ENCODE measurements around the gene ARHGEF28. TPM values are rescaled to one million over a fixed set of nuclear protein-coding genes. Genes with fewer than 3 reads are reported as not detected.

Gene ARHGEF28
- total and polyA plus RNA-seq, 8 donors, result 13.9 to 156 (median 55.7) TPM

DNA sequence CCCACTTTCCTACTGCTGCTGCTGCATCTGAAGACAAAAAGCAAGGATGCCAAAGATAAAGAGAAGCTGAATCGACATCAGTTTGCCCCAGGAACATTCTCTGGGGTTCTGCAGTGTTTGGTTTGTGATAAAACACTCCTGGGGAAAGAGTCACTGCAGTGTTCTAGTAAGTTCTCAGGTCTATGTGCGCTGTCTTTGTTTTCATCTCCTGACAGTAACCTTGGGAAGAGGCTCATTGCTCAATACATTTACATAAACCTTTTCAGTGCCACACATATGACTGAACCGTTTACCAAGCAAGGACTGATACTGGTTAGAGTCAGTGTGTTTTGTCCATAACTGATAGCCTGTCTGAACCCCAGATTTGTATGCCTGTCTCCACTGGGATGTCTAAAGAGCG, 232.1 kb downstream of the ARHGEF28 start:
- peaks cover 0 to 12% (median 0%) of the 10 kb centered on the region in 4 donors for H3K4me1 ChIP-seq
- no peak overlapping the region for H3K27ac ChIP-seq
- TF ChIP-seq EP300 (IDR thresholded peaks at IDR 0.05), result no peak
- 72 to 75% (median 73%) methylated on average over 4 of the region's 4 CpGs for WGBS, 5 donors
- H3K36me3 ChIP-seq, result peaks cover 6 to 49% (median 25%) of the 10 kb centered on the region in 4 donors
- no peak overlapping the region for H3K4me3 ChIP-seq
- intact Hi-C loops (cut with DNase I; ENCODE audit: low total_unique reads), result no loop called here
- H3K9me3 ChIP-seq, result no peaks in the 10 kb centered on the region
- DNase-seq, result no peak
- no peaks in the 10 kb centered on the region for H3K27me3 ChIP-seq

DNA sequence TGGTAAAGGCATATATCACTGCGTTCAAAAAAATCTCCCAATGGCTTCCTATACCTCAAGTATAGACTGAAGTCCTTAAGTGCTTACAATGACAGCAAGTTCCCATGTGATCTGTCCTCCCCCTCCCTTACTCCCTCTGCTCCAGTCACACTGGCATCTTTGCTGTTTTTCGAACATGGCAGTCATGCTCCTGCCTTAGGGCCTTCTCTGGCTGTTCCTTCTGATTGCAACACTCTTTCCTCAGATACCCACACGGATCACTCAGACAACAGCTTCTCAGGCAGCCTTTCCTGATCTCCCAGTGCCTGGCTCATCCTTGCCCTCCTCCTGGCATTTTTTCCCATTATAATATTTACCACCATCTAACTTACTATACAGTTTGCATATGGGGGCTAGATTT, 232.8 kb downstream of the ARHGEF28 start:
- H3K9me3 ChIP-seq, result no peaks in the 10 kb centered on the region
- no peak for DNase-seq
- H3K4me3 ChIP-seq, result no peak overlapping the region
- H3K36me3 ChIP-seq, result peaks cover 6 to 52% (median 27%) of the 10 kb centered on the region in 4 donors
- intact Hi-C loops (cut with DNase I; ENCODE audit: low total_unique reads), result no loop called here
- peaks cover 0 to 12% (median 0%) of the 10 kb centered on the region in 4 donors for H3K4me1 ChIP-seq
- H3K27me3 ChIP-seq, result no peaks in the 10 kb centered on the region
- no peak for TF ChIP-seq POLR2AphosphoS5 (IDR thresholded peaks at IDR 0.05)
- no peak for TF ChIP-seq POLR2A (IDR thresholded peaks at IDR 0.05)
- TF ChIP-seq, protein P1, sequence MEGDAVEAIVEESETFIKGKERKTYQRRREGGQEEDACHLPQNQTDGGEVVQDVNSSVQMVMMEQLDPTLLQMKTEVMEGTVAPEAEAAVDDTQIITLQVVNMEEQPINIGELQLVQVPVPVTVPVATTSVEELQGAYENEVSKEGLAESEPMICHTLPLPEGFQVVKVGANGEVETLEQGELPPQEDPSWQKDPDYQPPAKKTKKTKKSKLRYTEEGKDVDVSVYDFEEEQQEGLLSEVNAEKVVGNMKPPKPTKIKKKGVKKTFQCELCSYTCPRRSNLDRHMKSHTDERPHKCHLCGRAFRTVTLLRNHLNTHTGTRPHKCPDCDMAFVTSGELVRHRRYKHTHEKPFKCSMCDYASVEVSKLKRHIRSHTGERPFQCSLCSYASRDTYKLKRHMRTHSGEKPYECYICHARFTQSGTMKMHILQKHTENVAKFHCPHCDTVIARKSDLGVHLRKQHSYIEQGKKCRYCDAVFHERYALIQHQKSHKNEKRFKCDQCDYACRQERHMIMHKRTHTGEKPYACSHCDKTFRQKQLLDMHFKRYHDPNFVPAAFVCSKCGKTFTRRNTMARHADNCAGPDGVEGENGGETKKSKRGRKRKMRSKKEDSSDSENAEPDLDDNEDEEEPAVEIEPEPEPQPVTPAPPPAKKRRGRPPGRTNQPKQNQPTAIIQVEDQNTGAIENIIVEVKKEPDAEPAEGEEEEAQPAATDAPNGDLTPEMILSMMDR (IDR thresholded peaks at IDR 0.05), result no peak
- TF ChIP-seq EP300 (IDR thresholded peaks at IDR 0.05), result no peak
- H3K27ac ChIP-seq, result no peak overlapping the region
- 88 to 93% (median 92%) methylated on average over 3 of the region's 3 CpGs for WGBS, 5 donors

DNA sequence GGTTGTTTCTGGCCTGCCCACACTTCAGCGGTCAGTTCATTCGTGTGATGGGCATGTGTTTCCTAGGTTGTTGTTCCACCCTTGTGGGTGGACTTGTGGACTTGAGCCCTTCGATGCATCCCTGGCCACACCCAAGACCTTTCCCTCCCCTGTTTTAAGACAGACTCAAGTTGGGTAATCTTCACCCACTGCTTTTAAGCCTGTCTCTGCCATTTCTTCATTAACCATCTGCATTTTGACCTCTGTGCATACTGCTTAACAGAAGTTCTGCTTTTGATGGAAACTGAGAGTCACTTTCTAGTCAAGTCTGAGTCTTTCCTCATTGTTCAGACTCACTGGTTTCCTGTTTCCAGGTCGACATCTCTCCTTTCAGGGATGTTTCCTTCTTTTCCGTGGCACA, 233.7 kb downstream of the ARHGEF28 start:
- no peak for DNase-seq
- Histone ChIP-seq H3K9me3 (no peaks in the 10 kb centered on the region), H3K27ac (no peak overlapping the region), H3K4me3 (no peak overlapping the region), H3K27me3 (no peaks in the 10 kb centered on the region), H3K36me3 (peaks cover 6 to 46% (median 32%) of the 10 kb centered on the region in 4 donors), H3K4me1 (peaks cover 0 to 12% (median 0%) of the 10 kb centered on the region in 4 donors)
- no peak for TF ChIP-seq EP300 (IDR thresholded peaks at IDR 0.05)
- TF ChIP-seq, protein P1 (IDR thresholded peaks at IDR 0.05), result no peak
- TF ChIP-seq POLR2A (IDR thresholded peaks at IDR 0.05), result no peak
- intact Hi-C loops (cut with DNase I; ENCODE audit: low total_unique reads), result no loop called here
- WGBS, 5 donors, result 77 to 86% (median 81%) methylated on average over 5 of the region's 5 CpGs

DNA sequence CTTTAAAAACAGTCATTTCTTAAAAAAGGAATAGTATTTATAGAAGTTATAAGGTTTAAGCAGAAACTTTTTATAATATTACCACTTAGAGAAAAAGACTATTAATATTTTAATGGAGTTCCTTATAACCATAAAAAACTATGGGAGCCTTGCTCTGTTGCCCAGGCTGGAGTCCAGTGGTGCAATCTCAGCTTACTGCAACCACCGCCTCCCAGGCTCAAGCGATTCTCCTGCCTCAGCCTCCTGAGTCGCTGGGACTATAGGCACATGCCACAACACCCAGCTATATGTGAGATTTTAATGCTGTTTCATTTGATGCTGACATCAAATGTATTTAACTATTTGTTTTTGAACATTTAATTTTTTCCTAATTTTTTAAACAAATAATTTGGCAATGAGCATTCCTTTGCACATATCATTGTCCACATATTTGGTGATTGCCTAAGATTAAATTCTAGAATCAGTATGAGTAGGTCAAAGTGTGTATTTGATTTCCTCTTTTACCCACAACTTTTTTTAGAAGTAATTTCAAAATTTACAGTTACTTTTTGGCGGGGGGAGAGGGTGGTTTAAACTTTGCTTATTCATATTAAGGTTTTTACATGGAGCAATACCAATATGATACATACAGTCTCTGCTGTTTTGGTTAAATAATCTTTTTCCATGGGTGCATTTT, 235.5 kb downstream of the ARHGEF28 start:
- TF ChIP-seq, protein P1 (IDR thresholded peaks at IDR 0.05), result no peak
- TF ChIP-seq POLR2AphosphoS5 (IDR thresholded peaks at IDR 0.05), result no peak
- no peak for TF ChIP-seq EP300 (IDR thresholded peaks at IDR 0.05)
- no peak for TF ChIP-seq POLR2A (IDR thresholded peaks at IDR 0.05)
- no peaks in the 10 kb centered on the region for H3K27me3 ChIP-seq
- H3K4me1 ChIP-seq, result peaks cover 0 to 8% (median 0%) of the 10 kb centered on the region in 4 donors
- peaks cover 6 to 57% (median 41%) of the 10 kb centered on the region in 4 donors for H3K36me3 ChIP-seq
- no peaks in the 10 kb centered on the region for H3K9me3 ChIP-seq
- no peak overlapping the region for H3K27ac ChIP-seq
- no peak for DNase-seq
- 74 to 90% (median 79%) methylated on average over 4 of the region's 4 CpGs for WGBS, 5 donors
- intact Hi-C loops (cut with DNase I; ENCODE audit: low total_unique reads), result no loop called here
- H3K4me3 ChIP-seq, result no peak overlapping the region

DNA sequence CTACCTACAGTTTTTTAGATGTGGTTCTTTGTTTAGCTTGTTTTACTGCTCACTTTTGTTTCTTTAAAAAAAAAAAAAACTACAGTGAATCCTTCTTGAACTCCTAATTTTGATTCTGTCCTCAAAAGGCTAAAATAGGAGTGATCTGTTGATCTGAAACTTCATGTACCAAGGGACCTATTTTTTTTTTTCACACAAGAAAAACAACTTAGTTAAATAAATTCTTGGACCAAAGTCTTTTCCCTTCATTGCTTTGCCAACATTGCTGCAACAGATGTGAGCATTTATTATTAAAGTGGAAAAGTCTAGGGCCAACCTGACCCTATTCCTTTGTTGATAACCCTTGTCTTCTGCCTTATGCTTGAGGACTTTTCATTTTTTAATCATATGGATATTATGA, 236.8 kb downstream of the ARHGEF28 start:
- Histone ChIP-seq H3K27ac (no peak overlapping the region), H3K9me3 (no peaks in the 10 kb centered on the region), H3K27me3 (no peaks in the 10 kb centered on the region), H3K4me3 (no peak overlapping the region), H3K36me3 (peaks cover 6 to 69% (median 49%) of the 10 kb centered on the region in 4 donors), H3K4me1 (no peaks in the 10 kb centered on the region)
- TF ChIP-seq POLR2A (IDR thresholded peaks at IDR 0.05), result no peak
- no peak for DNase-seq
- intact Hi-C loops (cut with DNase I; ENCODE audit: low total_unique reads), result no loop called here
